ENCODE results near the gene CYP4V2. TPM values are rescaled to one million over a fixed set of nuclear protein-coding genes. Genes with fewer than 3 reads are reported as not detected.
A peak's percentile ranks its signal among the peaks of the same experiment; 100 is the strongest.

Gene CYP4V2
- total and polyA plus RNA-seq, 12 donors = 8.1 to 37.9 (median 25.9) TPM

DNA sequence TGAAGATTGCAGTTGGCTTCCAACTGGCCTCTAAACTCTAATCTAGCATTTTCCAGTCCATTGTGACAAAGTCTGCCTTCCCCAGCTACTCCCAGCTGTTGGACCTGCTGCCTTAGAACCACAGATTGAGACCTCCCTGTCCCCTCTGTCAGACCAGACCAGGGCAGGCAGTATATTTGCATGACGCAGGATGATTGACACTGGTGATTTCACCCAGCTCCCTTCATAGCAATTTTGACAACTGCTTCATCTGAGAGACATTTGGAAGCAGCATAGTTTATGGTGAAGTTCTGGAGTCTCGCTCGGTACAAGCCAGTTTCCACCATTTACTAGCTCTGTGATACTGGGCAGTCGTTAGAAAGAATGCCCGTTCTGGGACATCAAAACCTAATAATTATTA is 2.5 kb downstream of the CYP4V2 start:
- Histone ChIP-seq H3K9me3 (no peaks in the 10 kb centered on the region), H3K36me3 (peaks cover 0 to 47% (median 6%) of the 10 kb centered on the region in 9 donors), H3K27me3 (no peaks in the 10 kb centered on the region), H3K4me3 (peak overlapping the region in 4 of 10 donors; percentile 89 to 96 (median 90)), H3K4me1 (peaks cover 6 to 45% (median 36%) of the 10 kb centered on the region in 9 donors), H3K27ac (peak overlapping the region in 5 of 10 donors; percentile 24 to 99 (median 98))
- intact Hi-C loops (cut with DNase I) = loop anchor here in 4 of 10 donors (5.0 to 10.0 kb wide), 4 partner anchors 47 to 129 kb away; partner anchors contain the start of gene TLR3 (in 3 of the 4)
- TF ChIP-seq, protein P1, sequence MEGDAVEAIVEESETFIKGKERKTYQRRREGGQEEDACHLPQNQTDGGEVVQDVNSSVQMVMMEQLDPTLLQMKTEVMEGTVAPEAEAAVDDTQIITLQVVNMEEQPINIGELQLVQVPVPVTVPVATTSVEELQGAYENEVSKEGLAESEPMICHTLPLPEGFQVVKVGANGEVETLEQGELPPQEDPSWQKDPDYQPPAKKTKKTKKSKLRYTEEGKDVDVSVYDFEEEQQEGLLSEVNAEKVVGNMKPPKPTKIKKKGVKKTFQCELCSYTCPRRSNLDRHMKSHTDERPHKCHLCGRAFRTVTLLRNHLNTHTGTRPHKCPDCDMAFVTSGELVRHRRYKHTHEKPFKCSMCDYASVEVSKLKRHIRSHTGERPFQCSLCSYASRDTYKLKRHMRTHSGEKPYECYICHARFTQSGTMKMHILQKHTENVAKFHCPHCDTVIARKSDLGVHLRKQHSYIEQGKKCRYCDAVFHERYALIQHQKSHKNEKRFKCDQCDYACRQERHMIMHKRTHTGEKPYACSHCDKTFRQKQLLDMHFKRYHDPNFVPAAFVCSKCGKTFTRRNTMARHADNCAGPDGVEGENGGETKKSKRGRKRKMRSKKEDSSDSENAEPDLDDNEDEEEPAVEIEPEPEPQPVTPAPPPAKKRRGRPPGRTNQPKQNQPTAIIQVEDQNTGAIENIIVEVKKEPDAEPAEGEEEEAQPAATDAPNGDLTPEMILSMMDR (IDR thresholded peaks at IDR 0.05) = no peak
- DNase-seq (no peak), ATAC-seq (no peak)
- WGBS, 2 donors = 92 to 95% methylated on average over 5 of the region's 5 CpGs

DNA sequence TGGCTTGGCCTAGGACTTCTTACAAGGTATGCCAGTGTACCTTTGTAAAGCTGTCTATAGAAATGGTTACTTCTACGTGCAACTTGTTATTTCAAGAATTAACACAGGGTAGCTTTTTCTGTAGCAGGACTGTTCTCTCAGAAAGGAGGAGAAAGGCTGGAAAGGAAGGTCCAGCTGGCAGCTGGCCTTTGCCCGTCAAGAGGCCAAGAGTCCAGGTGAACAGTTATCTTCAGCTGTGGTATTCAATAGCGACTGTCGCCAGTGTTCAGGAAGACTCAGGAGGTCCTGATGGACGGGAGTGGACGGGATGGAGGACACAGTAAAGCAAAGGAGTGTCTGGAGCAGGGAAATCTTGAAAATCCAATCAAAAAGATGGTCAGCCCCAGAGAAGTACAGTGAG is 4.7 kb downstream of the CYP4V2 start:
- DNase-seq (no peak), ATAC-seq (no peak)
- Histone ChIP-seq H3K4me1 (peaks cover 0 to 37% (median 23%) of the 10 kb centered on the region in 9 donors), H3K4me3 (no peak overlapping the region), H3K27ac (no peak overlapping the region), H3K9me3 (no peaks in the 10 kb centered on the region), H3K36me3 (peaks cover 0 to 56% (median 6%) of the 10 kb centered on the region in 9 donors), H3K27me3 (no peaks in the 10 kb centered on the region)
- 95 to 96% methylated on average over 6 of the region's 6 CpGs for WGBS, 2 donors
- TF ChIP-seq, protein P1 (IDR thresholded peaks at IDR 0.05) = no peak
- intact Hi-C loops (cut with DNase I) = loop anchor here in 1 of 10 donors (10.0 kb wide), 1 partner anchor 131 kb away; the partner anchor contains the start of gene TLR3

GRCh38 chr4:186200516-186200915 is 9.1 kb downstream of the CYP4V2 start:
- peak overlapping the region in 8 of 10 donors; percentile 26 to 74 (median 59) for H3K27ac ChIP-seq
- peak in 7 of 8 donors; percentile 15 to 63 (median 41) for ATAC-seq
- no peak overlapping the region for H3K4me3 ChIP-seq
- H3K27me3 ChIP-seq = no peaks in the 10 kb centered on the region
- 34 to 55% methylated on average over 6 of the region's 6 CpGs for WGBS, 2 donors
- peaks cover 0 to 46% (median 9%) of the 10 kb centered on the region in 9 donors for H3K4me1 ChIP-seq
- intact Hi-C loops (cut with DNase I) = no loop called here
- DNase-seq = no peak
- TF ChIP-seq, protein P1 (IDR thresholded peaks at IDR 0.05) = no peak
- no peaks in the 10 kb centered on the region for H3K9me3 ChIP-seq
- H3K36me3 ChIP-seq = peaks cover 0 to 54% (median 6%) of the 10 kb centered on the region in 9 donors

- Histone ChIP-seq H3K4me3 (no peak overlapping the region), H3K27me3 (no peaks in the 10 kb centered on the region), H3K36me3 (peaks cover 0 to 54% (median 6%) of the 10 kb centered on the region in 9 donors), H3K9me3 (no peaks in the 10 kb centered on the region), H3K27ac (peak overlapping the region in 8 of 10 donors; percentile 26 to 74 (median 59)), H3K4me1 (peaks cover 0 to 46% (median 9%) of the 10 kb centered on the region in 9 donors)
- TF ChIP-seq, protein P1 (IDR thresholded peaks at IDR 0.05) = no peak
- DNase-seq (no peak), ATAC-seq (peak in 5 of 8 donors; percentile 27 to 66 (median 47))
- intact Hi-C loops (cut with DNase I) = no loop called here
- 50 to 67% methylated on average over 7 of the region's 7 CpGs for WGBS, 2 donors
These were observed 9.6 kb downstream of the CYP4V2 start for GRCh38 chr4:186201010-186201409.

Data from heart right ventricle (tissue), 16 donors.